CD14-positive monocyte (primary cell): Measurements from ENCODE around the gene CACNA1S. TPM values are rescaled to one million over a fixed set of nuclear protein-coding genes. Genes with fewer than 3 reads are reported as not detected.

Experiments used
- DNase-seq, 3 donors: peaks; one replicate each; pipeline ENCODE4 v3.0.0-alpha.2; 2011 to 2022
- H2AFZ ChIP-seq: 2 replicates; pipeline ENCODE4 v1.6.0; 2012; ENCODE audit warnings: mild to moderate bottlenecking, low read depth, low read length, inconsistent platforms; ENCODE audit not compliant: insufficient read depth, poor library complexity, severe bottlenecking
- H3K27ac ChIP-seq, 2 donors: 1 replicate in 1 of 2; 2 replicates in 1 of 2; pipeline ENCODE4 v1.5.1; 2012 to 2013; ENCODE audit warnings: low read length in 2 of 2, control low read depth in 1 of 2, inconsistent platforms in 1 of 2, low read depth in 1 of 2, mild to moderate bottlenecking in 1 of 2
- H3K27me3 ChIP-seq, 2 donors: one replicate each; pipeline versions ENCODE4 v1.6.0 to v1.6.1; 2011 to 2013; ENCODE audit warnings: low read length in 2 of 2; ENCODE audit not compliant: control insufficient read depth in 2 of 2, insufficient read depth in 2 of 2
- H3K36me3 ChIP-seq, 2 donors: replicated peaks in 1 of 2; 1 replicate in 1 of 2; 2 replicates in 1 of 2; pipeline versions ENCODE4 v1.5.1 to v1.6.1; 2012 to 2013; ENCODE audit warnings: low read length in 2 of 2, control low read depth in 1 of 2, inconsistent platforms in 1 of 2, mild to moderate bottlenecking in 1 of 2; ENCODE audit not compliant: insufficient read depth in 2 of 2, control insufficient read depth in 1 of 2
- H3K4me1 ChIP-seq, 2 donors: 1 replicate in 1 of 2; 2 replicates in 1 of 2; pipeline versions ENCODE4 v1.5.1 to v1.6.1; 2012 to 2013; ENCODE audit warnings: low read length in 2 of 2, control low read depth in 1 of 2, inconsistent platforms in 1 of 2, mild to moderate bottlenecking in 1 of 2, moderate library complexity in 1 of 2; ENCODE audit not compliant: insufficient read depth in 2 of 2, control insufficient read depth in 1 of 2
- H3K4me2 ChIP-seq: replicated peaks from 2 replicates; pipeline ENCODE3; 2012; ENCODE audit warnings: low read length, moderate library complexity, mild to moderate bottlenecking; ENCODE audit not compliant: poor library complexity, severe bottlenecking; ENCODE audit errors: extremely low read depth
- H3K4me3 ChIP-seq, 3 experiments: fragments of 200-600 bp in 1 of 3; sonication (generic) in 1 of 3; replicated peaks in 1 of 3; 1 replicate in 2 of 3; 2 replicates in 1 of 3; pipeline ENCODE4 v1.5.1; 2011 to 2013; ENCODE audit warnings: low read length in 3 of 3, mild to moderate bottlenecking in 3 of 3, control low read depth in 2 of 3, low read depth in 2 of 3, inconsistent platforms in 1 of 3, moderate library complexity in 1 of 3
- H3K79me2 ChIP-seq: 2 replicates; pipeline ENCODE4 v1.6.0; 2012; ENCODE audit warnings: mild to moderate bottlenecking, control low read depth, inconsistent platforms, low read length, moderate library complexity; ENCODE audit not compliant: insufficient read depth
- H3K9ac ChIP-seq: 2 replicates; pipeline ENCODE4 v1.6.0; 2017; ENCODE audit warnings: low read length, mild to moderate bottlenecking; ENCODE audit not compliant: insufficient read depth, poor library complexity, severe bottlenecking
- H3K9me3 ChIP-seq, 2 donors: replicated peaks in 1 of 2; 1 replicate in 1 of 2; 2 replicates in 1 of 2; pipeline versions ENCODE4 v1.5.1 to v1.6.1; 2012 to 2013; ENCODE audit warnings: low read length in 2 of 2, control low read depth in 1 of 2; ENCODE audit not compliant: control insufficient read depth in 1 of 2, insufficient read depth in 1 of 2
- H4K20me1 ChIP-seq: 2 replicates; pipeline ENCODE4 v1.6.0; 2012; ENCODE audit warnings: mild to moderate bottlenecking, low read length, control low read depth, moderate library complexity; ENCODE audit not compliant: insufficient read depth
- H3K27ac Mint-ChIP-seq, 7 donors: one replicate each; pipeline ENCODE4 v1.8.0; 2020; ENCODE audit warnings: mild to moderate bottlenecking in 7 of 7, mixed read lengths in 7 of 7, moderate library complexity in 6 of 7, inconsistent platforms in 2 of 7
- H3K27me3 Mint-ChIP-seq, 3 donors: one replicate each; pipeline ENCODE4 v1.8.0; 2021 to 2022; ENCODE audit warnings: low read depth in 3 of 3, mild to moderate bottlenecking in 3 of 3, mixed read lengths in 3 of 3, moderate library complexity in 3 of 3, inconsistent platforms in 1 of 3
- H3K36me3 Mint-ChIP-seq, 2 donors: one replicate each; pipeline ENCODE4 v1.8.0; 2020; ENCODE audit warnings: mixed read lengths in 2 of 2, inconsistent platforms in 1 of 2, mild to moderate bottlenecking in 1 of 2
- H3K4me1 Mint-ChIP-seq: one replicate; pipeline ENCODE4 v1.8.0; 2020; ENCODE audit warnings: mild to moderate bottlenecking, mixed read lengths
- H3K4me3 Mint-ChIP-seq, 2 donors: one replicate each; pipeline ENCODE4 v1.8.0; 2020; ENCODE audit warnings: mild to moderate bottlenecking in 2 of 2, mixed read lengths in 2 of 2, moderate library complexity in 1 of 2
- H3K9me3 Mint-ChIP-seq, 7 donors: one replicate each; pipeline ENCODE4 v1.8.0; 2020 to 2022; ENCODE audit warnings: mixed read lengths in 7 of 7, mild to moderate bottlenecking in 6 of 7, moderate library complexity in 6 of 7, inconsistent platforms in 2 of 7
- CTCF ChIP-seq: fragments of 200-600 bp; IDR thresholded peaks from one replicate; pipeline ENCODE4 v1.8.0; 2022; ENCODE audit warnings: antibody characterized with exemption, mild to moderate bottlenecking
- WGBS: methylation state at CpG from one replicate; pipeline ENCODE4 v1.1.5; 2013; ENCODE audit warnings: missing lambda C conversion rate; ENCODE audit not compliant: insufficient coverage; 5-methylcytosine and 5-hydroxymethylcytosine counted together
- intact Hi-C, 2 donors: fragments of 100-400 bp; cut with micrococcal nuclease; formaldehyde crosslinking; loops; one replicate each; pipeline versions ENCODE4 v1.15.0 to v1.15.1; 2023
- polyA plus RNA-seq, 3 donors: library from polyadenylated mRNA; depleted of rRNA in 1 of 3; unstranded in 2 of 3; stranded (reverse) in 1 of 3; fragments of 300-500 nt in 2 of 3; fragments of >200 nt in 1 of 3; fragmentation: Illumina TruSeq in 2 of 3; gene quantifications; 1 replicate in 2 of 3; 2 replicates in 1 of 3; pipeline ENCODE4 v1.2.3, GENCODE V29; 2012 to 2021

Gene CACNA1S
- polyA plus RNA-seq, 3 donors: not detected

GRCh38 chr1:201084295-201084694 is 27.9 kb downstream of the CACNA1S start:
- H3K4me3 ChIP-seq: no peak overlapping the region
- no peaks in the 10 kb centered on the region for H3K36me3 ChIP-seq
- H3K36me3 Mint-ChIP-seq: no peaks in the 10 kb centered on the region
- no peaks in the 10 kb centered on the region for H3K9me3 Mint-ChIP-seq
- H3K4me1 ChIP-seq: no peaks in the 10 kb centered on the region
- no peak overlapping the region for H3K4me2 ChIP-seq
- H3K9ac ChIP-seq: no peak overlapping the region
- H3K27me3 ChIP-seq: no peaks in the 10 kb centered on the region
- no peak overlapping the region for H3K27ac Mint-ChIP-seq
- H4K20me1 ChIP-seq: no peaks in the 10 kb centered on the region
- no peak for DNase-seq
- peaks cover 2% of the 10 kb centered on the region for H3K4me1 Mint-ChIP-seq
- H3K27ac ChIP-seq: no peak overlapping the region
- no peaks in the 10 kb centered on the region for H3K9me3 ChIP-seq
- no peak overlapping the region for H3K4me3 Mint-ChIP-seq
- TF ChIP-seq CTCF: no peak
- no peaks in the 10 kb centered on the region for H3K79me2 ChIP-seq
- H3K27me3 Mint-ChIP-seq: peaks cover 7 to 9% (median 8%) of the 10 kb centered on the region in 3 donors
- H2AFZ ChIP-seq: no peak overlapping the region
- intact Hi-C loops: no loop called here
- WGBS: 100% methylated on average over 1 of the region's 6 CpGs

- WGBS: 100% methylated on average over 1 of the region's 3 CpGs
- H3K4me3 ChIP-seq: no peak overlapping the region
- no peaks in the 10 kb centered on the region for H3K79me2 ChIP-seq
- TF ChIP-seq CTCF: no peak
- H3K9ac ChIP-seq: no peak overlapping the region
- no peaks in the 10 kb centered on the region for H3K9me3 Mint-ChIP-seq
- no peak for DNase-seq
- H3K27me3 ChIP-seq: no peaks in the 10 kb centered on the region
- H3K27ac ChIP-seq: no peak overlapping the region
- no peak overlapping the region for H2AFZ ChIP-seq
- H3K36me3 ChIP-seq: no peaks in the 10 kb centered on the region
- H3K36me3 Mint-ChIP-seq: no peaks in the 10 kb centered on the region
- no peak overlapping the region for H3K4me3 Mint-ChIP-seq
- H3K4me1 ChIP-seq: no peaks in the 10 kb centered on the region
- no peaks in the 10 kb centered on the region for H4K20me1 ChIP-seq
- H3K4me2 ChIP-seq: no peak overlapping the region
- H3K27ac Mint-ChIP-seq: no peak overlapping the region
- H3K27me3 Mint-ChIP-seq: peaks cover 9 to 10% (median 9%) of the 10 kb centered on the region in 3 donors
- H3K4me1 Mint-ChIP-seq: peaks cover 2% of the 10 kb centered on the region
- intact Hi-C loops: no loop called here
- no peaks in the 10 kb centered on the region for H3K9me3 ChIP-seq
Measured at GRCh38 chr1:201083741-201084140, 28.5 kb downstream of the CACNA1S start.
